Neural progenitor cell (in vitro differentiated cells): Measurements from ENCODE around the gene DXO.
"Not testable (repeated sequence)": the region's sequence is repeated elsewhere in the genome, so short reads cannot be mapped to it uniquely, and the experiment has no call there.

Source experiments
- CTCF ChIP-seq: fragments of 200-600 bp; sonication (generic); IDR thresholded peaks from 2 replicates; pipeline ENCODE4 v1.5.1; 2017; ENCODE audit warnings: antibody characterized with exemption, mild to moderate bottlenecking
- EZH2 ChIP-seq: fragments of 200-600 bp; sonication (generic); IDR thresholded peaks from 2 replicates; pipeline ENCODE4 v1.6.1; 2017; ENCODE audit warnings: antibody characterized with exemption, mild to moderate bottlenecking, moderate library complexity

- not testable (repeated sequence) for TF ChIP-seq EZH2, CTCF
Observed at GRCh38 chr6:31980998-31981397, 9.1 kb upstream of the DXO start.
